Activated CD8-positive, alpha-beta memory T cell treated with anti-CD3 and anti-CD28 coated beads for 4 hours (primary cell): Measurements from ENCODE around the gene SULT4A1.

Experiments used
- DNase-seq, 2 donors: peaks; one replicate each; pipeline ENCODE4 v3.0.0-alpha.2; 2020; ENCODE audit warnings: low read depth in 2 of 2

Gene SULT4A1

DNA sequence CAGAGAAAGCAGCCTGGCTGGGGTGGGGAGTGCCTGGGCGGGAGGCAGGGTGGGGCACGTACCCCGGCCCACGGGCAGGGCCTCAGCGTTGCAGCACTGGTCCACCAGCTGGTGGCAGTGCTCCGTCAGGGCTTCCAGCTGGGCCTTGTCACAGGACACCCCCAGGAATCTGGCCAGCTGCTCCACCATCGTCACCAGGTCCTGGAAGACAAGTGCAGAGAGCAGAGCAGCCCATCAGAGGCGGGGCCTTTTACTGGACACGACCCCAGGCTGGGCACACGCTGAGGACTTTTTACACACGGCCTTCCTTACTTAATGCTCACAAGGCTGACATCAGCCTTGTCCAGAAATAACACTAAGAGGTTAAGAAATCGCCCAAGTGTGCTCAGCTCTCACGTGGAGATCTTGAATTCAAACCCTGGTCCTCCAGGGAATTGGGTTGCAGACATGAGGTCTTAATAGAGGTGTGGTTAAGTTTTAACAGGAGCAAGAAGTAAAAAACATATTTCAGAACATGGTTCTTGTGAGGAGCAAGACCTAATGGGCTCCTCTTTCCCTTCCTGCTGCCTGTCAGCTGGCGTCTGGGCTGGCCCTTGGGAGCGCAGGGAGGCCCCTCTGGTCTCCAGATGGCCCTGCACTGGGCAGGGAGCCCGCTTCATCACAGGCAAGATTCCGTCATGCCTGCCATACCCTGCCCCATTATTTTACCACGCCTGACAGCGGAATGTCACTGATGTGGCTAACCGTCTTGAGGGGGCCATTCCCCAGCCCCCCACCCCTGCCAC is 33.1 kb downstream of the SULT4A1 start:
- DNase-seq, result no peak

DNA sequence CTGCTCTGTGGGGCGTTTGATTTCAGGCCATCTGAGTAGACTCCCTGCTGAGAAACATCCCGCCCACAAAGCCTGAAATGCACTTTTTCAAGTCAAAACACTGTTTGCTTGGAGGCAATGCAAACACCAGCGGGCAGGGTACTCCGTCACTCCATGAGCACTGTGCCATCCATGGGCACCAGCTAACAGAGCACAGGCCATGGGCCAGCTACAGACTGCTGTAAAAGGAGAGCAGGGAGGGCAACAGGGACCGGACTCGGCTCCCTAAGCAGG is 33.7 kb downstream of the SULT4A1 start:
- no peak for DNase-seq

DNA sequence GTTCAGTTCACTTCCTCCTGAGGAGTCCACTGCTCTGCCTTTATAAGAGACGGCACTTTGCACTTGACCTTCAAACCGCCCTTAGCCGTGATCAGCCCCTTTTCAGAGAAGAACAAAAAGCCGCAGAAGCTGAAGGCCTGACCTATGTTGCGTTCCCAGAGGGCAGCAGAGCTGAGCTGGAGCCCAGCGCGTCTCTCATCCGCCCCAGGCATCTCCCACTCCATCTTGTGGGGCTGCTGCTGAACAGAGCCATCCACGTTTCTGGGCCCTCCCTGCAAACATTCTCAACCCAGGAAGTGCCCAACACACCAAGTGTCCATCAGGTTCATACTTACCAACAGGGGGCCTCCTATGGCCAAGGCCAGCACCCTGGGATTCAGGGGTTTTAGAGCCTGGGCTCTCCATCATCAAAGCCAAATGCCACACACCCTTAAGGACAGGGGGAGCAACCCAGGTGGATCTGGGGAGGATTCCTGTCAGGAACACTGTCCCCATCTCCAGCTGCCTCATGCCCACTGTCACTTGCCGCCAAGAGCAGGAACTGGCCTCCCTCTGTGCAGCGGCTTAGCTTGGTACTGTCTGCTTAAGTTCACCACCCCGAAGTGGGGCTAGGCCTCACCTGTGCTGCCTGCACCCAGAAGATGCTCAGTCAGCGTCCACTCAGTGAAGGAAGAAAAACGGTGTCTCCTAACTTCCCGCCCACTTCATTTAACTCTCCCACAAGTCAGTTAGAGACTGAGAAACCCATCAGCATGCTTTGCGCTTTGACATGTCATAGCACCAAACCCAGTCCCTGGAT is 34.2 kb downstream of the SULT4A1 start:
- no peak for DNase-seq

DNA sequence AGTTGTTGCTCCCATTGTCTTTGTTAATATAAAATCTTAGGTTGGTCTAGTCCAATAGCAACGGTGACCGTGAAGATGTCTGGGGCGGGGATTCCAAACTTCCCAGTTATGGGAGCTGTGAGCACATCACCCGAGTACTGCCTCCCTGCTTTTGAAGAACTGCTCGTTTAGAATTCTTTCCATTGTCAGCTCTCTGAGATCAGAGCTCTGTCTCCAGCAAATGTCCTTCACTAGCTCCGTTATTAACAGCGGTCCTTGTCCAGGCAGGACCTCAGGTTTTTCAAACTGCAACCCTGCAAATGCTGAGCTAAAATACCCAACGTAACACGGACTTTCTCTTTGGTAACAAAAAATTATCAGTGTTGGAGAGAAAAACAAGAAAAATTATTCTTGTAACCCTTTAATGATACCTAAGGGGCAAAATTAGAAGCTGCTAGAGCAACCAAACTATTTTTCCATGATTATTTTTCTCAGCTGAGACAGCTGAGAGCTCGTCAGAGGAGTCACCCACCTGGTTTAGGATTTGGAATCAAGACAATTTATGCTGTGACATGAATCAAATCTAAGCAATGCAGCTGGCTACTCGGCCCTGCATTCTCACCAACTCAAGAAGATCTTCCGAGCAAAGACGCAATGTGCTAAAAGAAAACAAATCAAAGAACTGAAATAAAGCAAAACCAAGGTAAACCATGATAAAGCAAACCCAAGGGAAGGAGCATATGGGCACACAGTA is 35.1 kb downstream of the SULT4A1 start:
- DNase-seq, result no peak

DNA sequence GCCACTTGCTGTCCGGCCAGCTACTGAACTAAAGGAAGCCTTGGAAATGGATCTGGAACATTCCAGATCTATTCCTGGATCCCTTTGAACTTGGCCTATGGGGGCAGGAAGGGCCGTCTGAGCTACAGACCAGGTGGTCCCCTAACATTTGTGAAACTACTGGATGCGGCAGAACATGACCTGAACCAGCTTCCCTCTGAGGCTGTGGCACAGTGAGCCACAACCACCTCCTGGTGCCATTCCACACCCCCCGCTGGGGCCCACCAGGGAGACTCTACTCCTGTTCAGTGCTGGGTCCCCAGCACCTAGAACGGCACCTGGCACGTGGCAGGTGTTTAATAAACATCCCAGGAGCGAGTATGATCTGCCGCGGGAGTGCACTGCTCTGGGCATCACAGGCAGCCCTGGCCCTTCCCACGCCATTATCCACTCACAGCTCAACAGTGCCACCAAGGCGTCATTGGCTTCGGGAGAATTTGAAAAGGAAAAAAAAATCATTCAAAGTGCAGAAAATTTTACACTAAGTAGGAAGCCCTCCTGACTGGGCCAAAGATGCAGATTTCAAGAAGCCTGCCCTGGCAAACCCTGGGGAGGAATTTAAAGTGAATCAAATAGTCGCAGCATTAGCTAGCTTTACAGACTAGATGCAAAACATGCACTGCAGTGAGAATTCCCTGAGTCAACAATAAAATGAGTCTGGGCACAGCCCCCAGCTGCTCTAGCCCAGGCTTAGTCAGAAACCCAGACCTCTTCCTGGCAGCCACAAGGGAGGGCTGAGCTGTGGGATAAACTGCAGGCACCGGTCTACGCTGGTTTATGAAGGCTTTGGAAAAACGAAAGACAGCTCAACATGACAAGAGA is 35.9 kb downstream of the SULT4A1 start:
- no peak for DNase-seq

DNA sequence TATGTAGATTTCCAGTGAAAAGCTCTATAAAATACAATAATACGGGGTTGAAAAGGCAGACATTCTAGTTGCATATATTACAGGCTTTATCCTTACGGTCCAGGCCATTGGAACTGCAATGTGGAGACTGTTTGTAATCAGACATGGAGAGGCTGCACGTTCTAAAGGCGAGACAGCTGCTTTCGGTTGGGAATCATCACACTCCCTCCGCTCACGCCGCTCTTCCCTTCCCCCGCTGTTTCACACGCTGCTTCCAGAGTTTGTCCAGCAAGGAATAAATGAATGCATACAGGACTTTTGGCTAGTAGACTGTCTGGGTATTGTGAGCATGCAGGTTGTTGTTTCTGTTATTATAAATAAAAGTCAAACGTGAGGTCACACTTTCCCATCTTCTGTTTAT is 36.7 kb downstream of the SULT4A1 start:
- no peak for DNase-seq

DNA sequence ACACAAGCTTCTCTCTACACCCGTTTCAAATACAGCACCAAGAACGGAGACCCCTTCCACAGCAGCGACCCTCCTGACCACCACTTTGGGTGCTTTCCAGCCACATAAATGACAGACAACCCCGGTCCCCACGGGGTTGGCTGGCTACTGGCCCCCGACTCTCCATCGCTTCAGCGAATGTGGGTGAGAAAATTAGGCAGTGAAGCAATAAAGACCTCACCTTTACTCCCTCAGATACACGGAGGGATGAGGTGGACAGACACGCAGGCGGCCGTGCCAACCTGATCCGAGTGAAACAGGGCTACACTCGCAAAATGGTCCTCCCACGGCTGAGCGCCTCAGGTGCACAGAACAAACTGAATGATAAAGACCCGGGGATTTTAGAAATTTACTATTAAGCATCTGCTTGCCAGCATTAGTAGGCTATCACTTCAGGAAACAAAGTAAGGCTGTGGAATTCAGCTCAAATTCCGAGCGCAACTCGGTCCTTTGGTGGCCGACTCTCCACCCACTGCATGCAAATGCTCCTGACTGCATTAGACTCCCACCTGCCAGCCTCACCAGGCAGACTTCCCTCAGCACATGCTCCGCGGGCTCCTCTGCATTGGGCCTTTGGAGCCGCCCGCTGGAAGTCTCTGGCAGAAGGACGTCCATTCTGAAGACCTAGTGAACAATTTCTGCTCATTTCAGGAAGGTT is 37.4 kb downstream of the SULT4A1 start:
- DNase-seq, result no peak

DNA sequence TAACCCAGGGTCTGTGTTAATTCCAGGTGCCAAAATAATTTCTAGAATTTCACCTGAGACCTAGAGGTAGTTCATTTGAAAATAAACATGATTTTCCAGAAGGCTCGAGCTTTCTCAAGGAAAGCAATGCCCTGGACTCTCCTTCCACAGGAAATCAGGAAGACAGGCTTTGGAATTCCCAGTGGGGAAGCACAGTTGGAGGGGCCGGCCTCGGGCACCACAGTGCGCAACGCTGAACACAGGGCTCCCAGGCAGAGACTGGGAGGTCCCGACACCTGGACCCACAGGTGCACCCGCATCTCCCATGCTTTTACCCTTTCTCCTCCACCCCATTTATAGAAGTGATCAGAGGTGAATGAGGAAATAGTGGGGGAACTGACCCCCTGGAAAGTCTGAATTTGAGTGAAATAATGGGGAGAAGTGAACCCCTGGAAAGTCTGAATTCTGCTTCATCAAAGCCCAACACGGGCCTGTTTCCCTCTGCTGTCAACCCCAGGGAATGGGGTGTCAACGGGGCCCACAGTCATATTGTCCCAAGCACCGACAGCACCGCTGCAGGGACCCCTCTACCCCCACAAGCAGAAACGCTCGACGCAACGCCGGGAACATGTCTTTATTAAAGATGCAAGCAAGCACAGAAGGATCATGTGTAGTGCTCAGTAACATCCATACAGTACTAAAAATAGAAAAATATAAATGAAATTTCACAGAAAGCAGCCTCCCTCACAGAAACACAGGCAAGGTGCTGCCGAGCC is 38.2 kb downstream of the SULT4A1 start:
- no peak for DNase-seq

DNA sequence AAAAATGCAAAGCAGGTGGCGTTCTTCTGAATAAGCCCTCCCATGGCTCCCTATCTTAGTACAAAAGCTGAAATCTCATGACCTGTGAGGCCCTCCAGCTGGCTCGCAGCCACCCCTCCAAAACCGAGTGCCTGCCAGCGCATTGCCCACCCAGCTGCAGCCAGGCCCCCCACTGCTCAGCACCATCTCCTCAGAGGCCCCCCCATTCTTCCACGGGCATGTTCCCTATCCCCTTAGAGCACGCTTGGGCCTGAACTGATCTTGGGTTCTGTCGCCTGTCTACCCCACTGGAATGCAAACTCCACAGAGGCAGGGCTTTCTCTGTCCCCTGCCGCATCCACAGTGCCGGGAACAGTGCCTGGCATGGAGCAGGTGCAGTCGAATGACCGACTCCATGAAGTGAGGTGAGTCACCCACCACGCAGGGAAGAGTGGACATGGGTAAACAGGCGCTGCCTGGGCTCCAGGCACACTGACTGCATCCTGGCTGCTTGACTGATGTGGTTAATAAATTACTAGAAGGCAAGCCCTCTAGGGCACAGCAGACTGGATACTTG is 38.9 kb downstream of the SULT4A1 start:
- DNase-seq, result no peak

DNA sequence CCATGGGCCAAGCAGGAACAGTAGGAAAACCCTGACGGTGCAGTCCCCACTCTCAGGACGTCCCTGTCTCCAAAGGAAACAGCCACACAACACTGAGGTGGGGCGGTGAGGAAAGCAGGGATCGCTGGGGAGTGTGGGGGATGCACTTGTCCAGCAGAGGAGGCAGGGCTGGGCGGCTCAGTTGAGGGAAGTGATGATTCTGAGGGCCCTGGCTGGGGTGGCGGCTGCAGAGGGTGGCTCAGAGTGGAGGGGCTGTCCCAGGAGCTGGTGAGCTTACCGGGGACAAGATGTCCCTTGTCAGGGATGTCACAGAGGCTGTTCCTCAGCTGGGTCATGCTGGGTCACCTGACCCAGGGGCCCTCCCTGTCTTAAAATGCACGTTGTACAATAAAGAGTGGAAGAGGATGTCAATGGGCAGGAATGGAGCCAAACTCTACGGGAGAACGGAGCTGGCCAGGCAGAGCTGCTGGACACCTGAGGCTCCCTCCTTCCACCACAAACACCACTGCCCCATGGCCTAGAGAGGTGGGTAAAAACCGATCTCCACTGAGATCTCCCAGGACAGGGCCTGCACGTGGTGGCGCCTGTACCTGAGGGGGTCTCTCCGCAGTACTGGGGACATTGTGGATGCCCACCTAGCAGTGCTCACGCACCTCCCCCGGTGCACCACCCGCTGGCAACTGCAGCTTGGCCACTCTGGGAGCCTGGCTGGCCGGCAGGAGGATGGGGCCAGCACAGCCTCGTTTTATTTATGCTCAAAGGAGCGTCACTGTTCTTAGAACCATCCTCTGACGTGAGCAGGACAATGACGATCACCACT is 40.5 kb downstream of the SULT4A1 start:
- DNase-seq, result no peak

DNA sequence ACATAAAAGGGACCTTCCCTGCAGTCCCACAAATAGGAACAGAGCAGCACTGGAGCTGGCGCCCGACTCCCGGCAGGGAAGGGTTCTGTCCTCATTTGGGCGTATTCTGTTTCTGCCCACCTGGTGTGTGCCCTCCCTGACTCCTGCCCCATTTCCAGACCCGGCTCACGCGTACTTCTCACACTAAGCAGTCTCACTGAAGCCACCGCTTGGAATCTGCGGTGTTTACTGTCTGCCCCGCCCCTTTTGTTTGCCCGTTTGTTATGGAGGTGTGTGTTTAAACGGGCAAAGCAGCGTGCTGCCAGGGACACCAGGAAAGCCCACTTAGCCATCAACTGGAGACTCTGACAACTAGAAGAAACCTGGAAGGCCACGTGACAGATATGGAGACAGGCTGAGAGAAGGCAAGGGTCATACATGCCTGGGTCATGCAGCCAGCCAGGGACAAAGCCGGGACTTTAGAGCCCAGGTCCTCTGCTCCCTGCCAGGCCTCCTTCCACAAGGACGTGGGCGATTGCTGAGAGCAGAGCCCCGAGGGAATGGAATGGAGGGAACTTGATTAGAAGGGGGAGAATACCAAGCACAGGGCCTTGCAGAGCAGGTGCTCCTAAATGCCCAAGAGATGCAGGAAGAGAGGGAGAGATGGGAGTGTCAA is 41.5 kb downstream of the SULT4A1 start:
- no peak for DNase-seq

DNA sequence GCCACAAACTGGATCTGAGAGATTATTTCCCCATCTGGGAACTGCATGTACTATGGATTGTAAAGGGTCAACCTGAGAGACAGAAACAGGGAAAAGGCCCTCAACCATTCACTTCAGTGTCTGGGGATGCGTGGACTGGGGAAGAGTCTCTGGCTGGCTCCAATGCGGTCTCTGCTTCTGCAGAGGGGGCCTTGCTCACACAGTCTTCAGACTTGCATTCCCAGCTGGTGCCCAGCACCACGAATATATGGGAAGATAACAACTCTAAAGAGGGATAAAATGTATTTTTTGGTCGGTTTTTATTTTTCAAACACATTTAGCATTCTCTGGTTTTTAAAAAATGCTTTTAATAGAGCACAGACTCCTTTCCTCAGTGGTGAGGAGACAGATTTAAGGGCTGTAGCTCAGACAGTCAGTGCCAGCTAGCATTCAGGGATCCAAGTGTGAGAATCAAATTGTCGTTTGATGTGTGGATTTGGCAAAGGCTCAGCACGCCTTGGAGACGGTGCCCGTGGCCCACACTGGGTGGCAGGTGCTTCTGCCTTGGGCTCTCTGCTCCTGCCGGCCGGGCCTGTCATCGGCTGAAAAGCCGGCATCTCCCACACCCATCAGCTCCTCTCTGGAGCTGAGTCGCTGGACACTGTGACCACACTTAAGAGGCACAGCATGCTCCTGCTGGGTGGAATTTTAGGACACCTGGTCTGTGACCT is 42.2 kb downstream of the SULT4A1 start:
- DNase-seq, result no peak

DNA sequence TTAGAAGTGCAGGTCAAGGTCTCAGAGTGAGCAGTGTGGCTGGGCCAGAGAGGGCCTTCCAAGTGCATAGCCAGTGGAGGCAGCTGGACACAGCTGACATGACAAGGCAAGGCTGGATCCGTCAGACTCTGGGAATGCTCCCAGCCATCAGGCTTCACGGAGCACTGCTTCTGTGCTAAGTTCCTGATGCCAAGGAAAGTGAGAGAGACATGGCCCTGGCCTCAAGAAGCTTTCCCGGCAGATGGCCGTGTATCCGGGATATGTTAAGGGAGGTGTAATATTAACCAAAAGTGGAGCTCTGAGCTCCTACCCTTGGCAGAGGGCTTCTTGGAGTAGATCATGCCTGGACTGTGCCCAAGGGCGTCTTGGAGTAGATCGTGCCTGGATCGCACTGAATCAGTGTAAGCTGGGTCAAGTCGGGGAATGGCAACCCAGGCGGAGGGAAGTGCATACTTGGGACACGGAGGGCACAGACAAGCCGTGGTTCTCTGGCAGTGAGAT is 42.8 kb downstream of the SULT4A1 start:
- no peak for DNase-seq

DNA sequence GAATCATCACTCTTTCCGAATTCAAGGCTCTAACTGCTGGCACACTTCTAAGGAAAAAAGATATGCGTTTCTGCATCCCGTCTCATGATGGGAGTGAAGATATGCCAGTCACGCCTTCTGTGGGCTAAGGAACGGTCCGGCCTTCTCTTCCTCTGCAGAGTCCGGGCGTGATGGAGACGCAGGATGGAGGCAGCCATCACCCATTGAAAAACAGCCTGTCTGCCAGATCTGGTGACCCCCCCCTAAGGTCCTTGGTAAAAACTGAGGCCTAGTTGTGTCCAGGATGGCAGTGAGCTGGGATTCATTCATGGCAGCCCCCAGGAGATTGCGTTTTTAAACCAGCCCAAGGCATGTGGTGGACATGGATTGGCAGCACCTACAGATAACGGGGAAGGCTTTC is 43.3 kb downstream of the SULT4A1 start:
- DNase-seq, result no peak

DNA sequence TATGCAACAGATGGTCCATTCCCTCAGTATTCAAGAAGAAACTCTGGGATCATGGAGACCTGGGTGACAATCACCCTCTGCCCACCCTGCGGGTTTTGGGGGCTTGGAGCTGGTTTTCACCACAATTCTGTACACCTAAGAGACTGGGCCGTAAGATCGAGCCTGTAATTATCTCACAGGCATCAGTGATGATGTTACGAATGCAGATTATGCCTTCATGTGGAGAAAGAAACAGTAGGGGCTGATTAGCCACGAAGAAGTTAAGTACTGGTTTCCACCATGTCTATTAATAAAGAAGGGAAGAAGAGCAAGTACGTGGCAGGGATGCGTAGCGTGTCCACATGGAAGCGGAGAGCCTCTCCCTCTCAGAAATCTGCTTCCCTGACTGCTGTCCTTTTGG is 44.9 kb downstream of the SULT4A1 start:
- no peak for DNase-seq

DNA sequence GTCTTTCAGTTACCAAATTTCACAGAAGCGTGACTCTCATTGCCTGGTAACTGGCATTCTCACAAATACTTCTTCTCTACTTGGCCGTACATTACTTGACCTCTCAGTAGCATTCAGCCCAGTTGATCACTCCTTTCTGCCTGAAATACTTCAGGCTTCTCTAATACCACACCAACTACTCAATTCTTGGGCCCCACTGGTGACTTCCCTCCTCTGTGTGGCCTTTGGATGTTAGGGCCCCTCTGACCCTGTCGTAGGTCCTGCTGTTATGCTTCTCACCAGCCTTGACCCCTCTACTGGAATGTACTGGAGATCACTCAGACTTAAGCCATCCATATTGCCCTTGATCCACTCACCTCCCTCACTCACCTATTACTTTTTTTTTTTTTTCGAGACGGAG is 48.0 kb downstream of the SULT4A1 start:
- DNase-seq, result no peak

DNA sequence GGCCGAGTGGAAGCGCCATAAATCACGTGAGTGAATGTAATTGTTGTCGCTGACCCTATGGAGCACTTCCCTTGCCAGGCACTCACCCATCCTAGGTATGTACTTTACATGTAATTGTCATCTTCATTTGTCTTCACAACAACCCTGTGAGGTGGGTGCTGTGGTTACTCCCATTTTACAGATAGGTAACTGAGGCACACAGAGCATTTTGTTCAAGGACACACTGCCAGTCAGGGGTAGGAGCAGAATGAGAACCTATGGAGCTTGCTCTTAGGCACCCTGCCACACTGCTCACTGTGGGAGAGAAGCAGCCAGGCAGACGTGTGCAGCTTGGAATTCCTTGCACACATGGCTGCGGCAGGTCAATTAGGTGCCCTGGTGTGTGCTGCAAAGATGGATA is 49.4 kb downstream of the SULT4A1 start:
- no peak for DNase-seq
